ENCODE results near the gene SMIM15.
A peak's percentile ranks its signal among the peaks of the same experiment; 100 is the strongest.

The SMIM15 gene

DNA sequence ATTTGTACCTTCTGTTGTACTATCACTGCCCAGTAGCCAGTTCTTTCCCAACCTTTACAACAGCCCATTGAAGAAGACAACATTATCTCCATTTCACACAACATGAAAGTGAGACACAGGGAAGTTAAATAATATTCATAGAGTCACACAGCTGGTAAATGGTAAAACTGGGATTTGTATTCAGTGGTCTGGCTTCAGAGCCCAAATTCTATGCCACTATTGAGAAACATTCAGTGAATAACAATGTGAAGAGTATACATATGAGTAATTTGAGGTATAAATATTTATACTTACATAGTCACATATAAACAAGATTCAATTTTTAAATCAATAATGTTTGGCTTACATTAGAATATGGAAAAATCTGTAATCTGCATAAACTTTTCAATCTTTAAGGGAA lies 13.8 kb downstream of the SMIM15 start:
- no peak for DNase-seq (ENCODE audit: low spot score in 2 of 2)
- H3K27ac Mint-ChIP-seq (ENCODE audit: low read depth) = no peak overlapping the region
- H3K9me3 Mint-ChIP-seq = peaks cover 4% of the 10 kb centered on the region
- no peaks in the 10 kb centered on the region for H3K27me3 Mint-ChIP-seq
- peaks cover 2% of the 10 kb centered on the region for H3K36me3 Mint-ChIP-seq (ENCODE audit: insufficient read depth)
- no peak for ATAC-seq (replicated peaks; ENCODE audit: extremely low read depth, poor library complexity, severe bottlenecking)
- no peaks in the 10 kb centered on the region for H3K4me1 Mint-ChIP-seq
- H3K4me3 Mint-ChIP-seq = no peak overlapping the region

DNA sequence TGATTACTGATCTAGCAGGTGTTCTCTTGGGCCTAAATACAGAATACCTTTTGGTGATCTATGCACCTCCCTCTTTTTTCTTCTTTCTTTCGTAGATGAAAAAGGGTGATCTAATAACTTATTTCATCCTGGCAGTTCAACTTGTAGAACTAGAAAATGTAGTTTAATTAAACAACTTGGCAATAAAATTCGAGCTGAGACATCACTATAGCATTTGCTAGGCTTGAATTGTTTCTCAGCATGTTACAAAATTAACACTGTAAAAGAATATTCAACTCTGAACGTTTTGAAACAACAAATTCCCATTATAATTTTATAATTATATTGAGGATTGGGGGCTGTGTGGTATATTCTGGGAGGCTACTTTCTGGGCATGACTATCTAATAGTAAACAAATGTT lies 19.5 kb downstream of the SMIM15 start:
- ATAC-seq (replicated peaks; ENCODE audit: extremely low read depth, poor library complexity, severe bottlenecking) (no peak), DNase-seq (ENCODE audit: low spot score in 2 of 2) (no peak)
- Mint-ChIP-seq H3K27me3 (no peaks in the 10 kb centered on the region), H3K9me3 (no peaks in the 10 kb centered on the region), H3K4me3 (no peak overlapping the region), H3K36me3 (ENCODE audit: insufficient read depth) (peaks cover 3% of the 10 kb centered on the region), H3K4me1 (no peaks in the 10 kb centered on the region), H3K27ac (ENCODE audit: low read depth) (no peak overlapping the region)

DNA sequence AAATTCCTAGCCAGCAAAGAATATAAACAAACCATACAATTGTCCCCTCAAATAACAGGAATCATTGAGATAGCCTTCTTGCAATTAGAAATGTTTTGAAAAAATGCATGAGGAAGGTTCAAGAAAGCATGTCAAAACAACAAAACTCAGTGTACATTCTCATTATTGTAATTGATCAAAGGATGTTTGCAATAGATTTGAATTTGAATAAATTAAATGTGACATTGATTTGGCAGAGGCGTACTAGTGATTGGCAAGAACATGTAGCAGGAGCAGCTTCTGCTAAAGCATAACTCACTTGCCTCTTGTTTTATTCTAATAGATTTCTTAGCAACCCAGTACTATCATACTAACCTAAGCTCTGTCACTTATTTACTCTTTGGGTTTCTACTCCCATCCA lies 19.9 kb downstream of the SMIM15 start:
- ATAC-seq (replicated peaks; ENCODE audit: extremely low read depth, poor library complexity, severe bottlenecking) (no peak), DNase-seq (ENCODE audit: low spot score in 2 of 2) (no peak)
- Mint-ChIP-seq H3K36me3 (ENCODE audit: insufficient read depth) (peaks cover 1% of the 10 kb centered on the region), H3K9me3 (no peaks in the 10 kb centered on the region), H3K27me3 (no peaks in the 10 kb centered on the region), H3K4me1 (no peaks in the 10 kb centered on the region), H3K4me3 (no peak overlapping the region), H3K27ac (ENCODE audit: low read depth) (no peak overlapping the region)

DNA sequence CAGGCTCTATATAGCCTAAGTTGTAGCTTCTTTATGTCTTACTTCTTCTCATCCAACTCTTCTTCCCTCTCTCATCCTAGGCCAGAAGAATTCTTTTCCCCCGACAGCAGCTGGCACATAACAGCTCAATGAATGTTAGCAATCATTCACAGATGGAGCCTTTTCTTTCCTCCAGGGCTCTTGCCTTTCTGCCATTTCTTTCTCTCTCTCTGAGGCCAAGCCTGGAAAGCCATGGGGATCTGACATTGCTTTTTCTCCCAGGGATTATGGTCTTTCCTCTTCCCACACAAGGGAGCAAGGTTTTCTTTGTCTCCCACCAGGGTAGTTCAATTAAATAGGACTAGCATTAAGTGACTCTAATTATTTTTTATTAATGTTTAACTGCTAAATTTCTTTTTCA lies 20.5 kb downstream of the SMIM15 start:
- no peak overlapping the region for H3K4me3 Mint-ChIP-seq
- DNase-seq (ENCODE audit: low spot score in 2 of 2) = no peak
- no peaks in the 10 kb centered on the region for H3K27me3 Mint-ChIP-seq
- H3K36me3 Mint-ChIP-seq (ENCODE audit: insufficient read depth) = peaks cover 1% of the 10 kb centered on the region
- H3K27ac Mint-ChIP-seq (ENCODE audit: low read depth) = no peak overlapping the region
- H3K4me1 Mint-ChIP-seq = no peaks in the 10 kb centered on the region
- no peaks in the 10 kb centered on the region for H3K9me3 Mint-ChIP-seq
- ATAC-seq (replicated peaks; ENCODE audit: extremely low read depth, poor library complexity, severe bottlenecking) = no peak

DNA sequence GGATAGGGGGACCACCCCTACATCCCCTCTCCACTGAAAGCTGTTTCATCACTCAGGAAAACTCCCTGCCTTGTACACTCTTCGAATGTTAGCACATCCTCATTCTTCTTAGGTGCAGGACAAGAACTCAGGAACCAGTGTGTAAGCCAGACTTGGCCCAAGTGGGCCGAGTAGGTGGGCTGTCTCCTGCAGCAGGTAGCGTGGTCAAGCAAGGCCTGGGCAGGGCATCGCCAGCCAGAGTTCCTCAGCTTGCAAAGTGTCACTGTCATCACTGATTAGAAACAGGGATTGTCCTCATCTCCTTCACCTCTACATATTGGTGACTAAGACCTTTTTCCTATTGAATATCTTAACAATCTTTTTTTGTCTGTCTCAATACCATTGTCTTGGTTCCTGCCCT lies 22.3 kb downstream of the SMIM15 start:
- H3K9me3 Mint-ChIP-seq = no peaks in the 10 kb centered on the region
- no peak overlapping the region for H3K4me3 Mint-ChIP-seq
- no peak overlapping the region for H3K27ac Mint-ChIP-seq (ENCODE audit: low read depth)
- ATAC-seq (replicated peaks; ENCODE audit: extremely low read depth, poor library complexity, severe bottlenecking) (no peak), DNase-seq (ENCODE audit: low spot score in 2 of 2) (no peak)
- no peaks in the 10 kb centered on the region for H3K4me1 Mint-ChIP-seq
- no peaks in the 10 kb centered on the region for H3K27me3 Mint-ChIP-seq
- peaks cover 1% of the 10 kb centered on the region for H3K36me3 Mint-ChIP-seq (ENCODE audit: insufficient read depth)

DNA sequence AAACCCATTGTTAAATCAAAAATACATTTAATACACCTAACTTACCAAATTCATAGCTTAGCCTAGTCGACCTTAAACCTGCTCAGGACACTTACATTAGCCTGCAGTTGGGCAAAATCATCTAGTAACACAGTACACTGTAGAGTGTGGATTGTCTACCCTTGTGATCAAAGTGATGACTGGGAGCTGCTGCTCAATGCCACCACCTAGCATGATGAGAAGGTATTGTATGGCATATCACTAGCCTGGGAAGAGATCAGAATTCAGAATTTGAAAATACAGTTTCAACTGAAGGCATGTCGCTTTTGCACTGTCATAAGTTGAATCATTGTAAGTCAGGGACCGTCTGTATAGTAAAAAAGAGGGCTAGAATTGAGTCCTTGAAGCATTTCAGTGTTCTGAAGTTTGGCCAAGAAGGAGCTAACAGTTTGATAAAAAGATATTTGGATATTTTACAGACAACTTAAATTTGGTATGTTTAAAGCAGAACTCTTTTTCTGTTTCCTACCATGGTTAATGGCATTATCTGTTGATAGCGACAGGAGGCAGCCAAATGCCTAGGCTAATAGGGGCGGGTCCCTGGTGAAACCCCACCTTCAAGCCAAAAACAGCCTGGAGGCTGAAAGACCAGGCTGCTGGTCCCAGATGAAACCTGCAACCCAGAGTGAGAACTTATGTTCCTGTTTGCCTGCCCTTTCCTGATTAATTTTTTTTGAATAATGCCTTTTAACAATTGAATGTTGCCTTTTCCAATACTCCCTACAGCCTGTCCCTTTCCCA lies 23.0 kb downstream of the SMIM15 start:
- Mint-ChIP-seq H3K4me1 (no peaks in the 10 kb centered on the region), H3K36me3 (ENCODE audit: insufficient read depth) (peaks cover 1% of the 10 kb centered on the region), H3K4me3 (no peak overlapping the region), H3K27ac (ENCODE audit: low read depth) (no peak overlapping the region), H3K27me3 (no peaks in the 10 kb centered on the region), H3K9me3 (no peaks in the 10 kb centered on the region)
- no peak for DNase-seq (ENCODE audit: low spot score in 2 of 2)
- no peak for ATAC-seq (replicated peaks; ENCODE audit: extremely low read depth, poor library complexity, severe bottlenecking)

DNA sequence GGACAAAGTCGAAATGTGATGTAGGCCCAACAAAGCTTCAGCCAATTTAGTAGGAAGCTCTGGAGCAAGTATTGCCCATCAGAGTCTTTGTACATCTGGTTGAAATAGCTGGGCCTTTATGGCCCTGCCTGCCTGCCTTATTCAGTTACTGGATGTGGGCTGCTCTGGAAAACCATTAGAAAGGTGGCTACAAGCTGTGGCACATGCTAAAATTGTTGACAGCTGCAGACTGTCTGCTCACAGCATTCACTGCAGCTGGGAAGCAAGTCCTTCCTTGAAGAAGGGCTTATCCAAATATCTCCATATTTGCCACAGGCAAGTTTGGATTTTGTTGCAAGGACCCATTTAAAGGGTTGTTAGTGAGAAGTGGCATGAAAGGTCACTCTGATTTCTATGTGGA lies 24.4 kb downstream of the SMIM15 start:
- Mint-ChIP-seq H3K4me1 (no peaks in the 10 kb centered on the region), H3K9me3 (no peaks in the 10 kb centered on the region), H3K36me3 (ENCODE audit: insufficient read depth) (peaks cover 1% of the 10 kb centered on the region), H3K27me3 (no peaks in the 10 kb centered on the region), H3K4me3 (no peak overlapping the region), H3K27ac (ENCODE audit: low read depth) (no peak overlapping the region)
- no peak for ATAC-seq (replicated peaks; ENCODE audit: extremely low read depth, poor library complexity, severe bottlenecking)
- no peak for DNase-seq (ENCODE audit: low spot score in 2 of 2)

DNA sequence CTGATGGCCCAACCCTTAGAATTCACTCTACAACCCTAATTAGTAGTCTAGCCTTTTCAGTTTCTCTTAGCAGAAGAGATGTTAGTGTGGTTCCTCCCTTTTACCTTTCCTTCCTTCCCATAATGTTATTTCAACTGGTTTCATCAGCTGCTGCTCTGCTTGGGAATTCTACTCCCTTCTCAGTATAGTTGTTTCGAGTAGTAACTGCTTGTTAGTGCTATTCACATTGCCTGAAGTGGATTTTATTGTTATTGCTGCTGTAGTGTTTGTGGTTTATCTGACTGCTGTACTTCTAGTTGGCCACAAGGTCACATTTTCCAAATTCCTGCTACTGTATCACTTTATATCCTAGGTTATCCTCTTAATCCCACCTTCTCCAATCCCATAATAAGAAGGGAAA lies 29.7 kb downstream of the SMIM15 start:
- Mint-ChIP-seq H3K36me3 (ENCODE audit: insufficient read depth) (no peaks in the 10 kb centered on the region), H3K27me3 (no peaks in the 10 kb centered on the region), H3K9me3 (no peaks in the 10 kb centered on the region), H3K4me3 (no peak overlapping the region), H3K27ac (ENCODE audit: low read depth) (no peak overlapping the region), H3K4me1 (no peaks in the 10 kb centered on the region)
- DNase-seq (ENCODE audit: low spot score in 2 of 2) (no peak), ATAC-seq (replicated peaks; ENCODE audit: extremely low read depth, poor library complexity, severe bottlenecking) (no peak)

DNA sequence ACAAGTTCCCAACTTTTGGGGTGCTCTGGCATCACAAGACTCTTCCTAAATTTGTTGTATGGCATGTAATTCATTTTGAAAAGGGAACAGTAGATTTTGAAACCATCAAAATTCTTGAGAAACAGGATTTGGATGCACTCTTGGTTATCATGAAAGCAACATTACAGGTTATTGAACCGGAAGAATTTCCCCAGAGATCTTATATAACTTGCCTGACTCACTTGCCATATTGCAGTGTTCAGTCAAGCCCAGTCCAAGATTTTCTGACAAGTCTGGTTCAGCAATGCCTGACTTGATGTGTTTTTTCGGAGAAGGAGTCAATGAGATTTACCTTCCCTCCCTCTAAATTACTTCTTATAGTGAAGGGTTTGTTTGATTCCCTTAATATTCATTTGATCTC lies 32.0 kb downstream of the SMIM15 start:
- no peaks in the 10 kb centered on the region for H3K4me1 Mint-ChIP-seq
- DNase-seq (ENCODE audit: low spot score in 2 of 2) = no peak
- H3K36me3 Mint-ChIP-seq (ENCODE audit: insufficient read depth) = no peaks in the 10 kb centered on the region
- no peak for ATAC-seq (replicated peaks; ENCODE audit: extremely low read depth, poor library complexity, severe bottlenecking)
- no peak overlapping the region for H3K4me3 Mint-ChIP-seq
- peaks cover 5% of the 10 kb centered on the region for H3K9me3 Mint-ChIP-seq
- no peak overlapping the region for H3K27ac Mint-ChIP-seq (ENCODE audit: low read depth)
- no peaks in the 10 kb centered on the region for H3K27me3 Mint-ChIP-seq

DNA sequence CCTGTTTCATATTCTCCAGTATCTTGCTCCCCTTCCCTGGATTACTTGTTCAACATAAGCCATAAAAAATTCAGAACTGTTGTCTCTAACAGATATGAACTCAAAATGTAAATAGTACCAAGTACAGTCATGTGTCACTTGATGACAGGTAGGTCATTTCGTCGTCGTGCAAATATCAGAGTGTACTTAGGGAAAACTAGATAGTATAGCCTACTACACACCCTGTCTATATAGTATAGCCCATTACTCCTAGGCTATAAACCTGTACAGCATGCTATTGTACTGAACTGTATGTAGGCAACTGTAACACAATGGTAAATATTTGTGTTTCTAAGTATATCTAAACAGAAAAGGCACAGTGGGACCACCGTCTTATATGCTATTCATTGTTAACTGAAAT lies 39.1 kb downstream of the SMIM15 start:
- Mint-ChIP-seq H3K27ac (ENCODE audit: low read depth) (no peak overlapping the region), H3K36me3 (ENCODE audit: insufficient read depth) (no peaks in the 10 kb centered on the region), H3K4me3 (no peak overlapping the region), H3K27me3 (no peaks in the 10 kb centered on the region), H3K9me3 (peaks cover 5% of the 10 kb centered on the region), H3K4me1 (no peaks in the 10 kb centered on the region)
- ATAC-seq (replicated peaks; ENCODE audit: extremely low read depth, poor library complexity, severe bottlenecking) (no peak), DNase-seq (ENCODE audit: low spot score in 2 of 2) (no peak)

DNA sequence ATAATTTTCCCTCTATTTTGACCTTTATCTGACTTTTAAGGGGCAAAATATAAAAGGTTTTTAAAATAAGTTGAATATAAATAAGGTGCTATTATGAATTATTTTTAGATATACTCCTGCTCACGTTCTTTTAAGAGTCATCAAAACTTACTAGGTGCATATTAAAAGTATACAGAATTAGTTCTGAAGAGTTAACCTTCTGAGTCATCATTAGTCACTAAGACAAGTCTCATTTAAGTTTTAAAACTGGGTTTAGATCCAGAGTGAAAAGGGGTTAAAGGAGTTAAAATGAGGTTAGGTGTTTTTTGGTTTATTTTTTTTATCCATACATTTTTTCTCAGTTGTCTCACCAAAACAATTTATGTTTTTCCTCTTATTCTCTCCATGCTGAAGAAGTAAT lies 41.7 kb downstream of the SMIM15 start:
- Mint-ChIP-seq H3K27ac (ENCODE audit: low read depth) (no peak overlapping the region), H3K4me3 (no peak overlapping the region), H3K36me3 (ENCODE audit: insufficient read depth) (no peaks in the 10 kb centered on the region), H3K27me3 (no peaks in the 10 kb centered on the region), H3K4me1 (no peaks in the 10 kb centered on the region), H3K9me3 (no peaks in the 10 kb centered on the region)
- ATAC-seq (replicated peaks; ENCODE audit: extremely low read depth, poor library complexity, severe bottlenecking) = no peak
- no peak for DNase-seq (ENCODE audit: low spot score in 2 of 2)

DNA sequence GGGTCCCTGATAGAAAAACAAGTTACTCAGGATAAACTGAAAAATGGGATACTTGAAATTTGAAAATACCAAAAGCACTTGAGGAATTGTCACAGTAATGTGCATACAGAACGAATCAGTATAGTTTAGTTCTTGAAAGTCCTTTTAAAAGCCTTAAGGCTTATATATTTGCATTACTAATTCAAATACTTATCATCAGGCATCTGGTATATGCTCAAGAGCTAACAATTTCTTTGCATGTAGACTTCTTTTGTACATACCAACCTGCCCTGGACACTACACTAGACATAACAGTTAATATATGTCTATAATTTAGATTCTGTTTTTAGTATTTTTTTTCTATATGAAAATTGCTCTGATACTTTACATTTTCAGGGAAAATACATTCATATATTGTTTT lies 43.2 kb downstream of the SMIM15 start:
- H3K27me3 Mint-ChIP-seq = no peaks in the 10 kb centered on the region
- H3K9me3 Mint-ChIP-seq = no peaks in the 10 kb centered on the region
- H3K36me3 Mint-ChIP-seq (ENCODE audit: insufficient read depth) = no peaks in the 10 kb centered on the region
- no peak for ATAC-seq (replicated peaks; ENCODE audit: extremely low read depth, poor library complexity, severe bottlenecking)
- no peaks in the 10 kb centered on the region for H3K4me1 Mint-ChIP-seq
- H3K4me3 Mint-ChIP-seq = no peak overlapping the region
- no peak for DNase-seq (ENCODE audit: low spot score in 2 of 2)
- H3K27ac Mint-ChIP-seq (ENCODE audit: low read depth) = no peak overlapping the region

DNA sequence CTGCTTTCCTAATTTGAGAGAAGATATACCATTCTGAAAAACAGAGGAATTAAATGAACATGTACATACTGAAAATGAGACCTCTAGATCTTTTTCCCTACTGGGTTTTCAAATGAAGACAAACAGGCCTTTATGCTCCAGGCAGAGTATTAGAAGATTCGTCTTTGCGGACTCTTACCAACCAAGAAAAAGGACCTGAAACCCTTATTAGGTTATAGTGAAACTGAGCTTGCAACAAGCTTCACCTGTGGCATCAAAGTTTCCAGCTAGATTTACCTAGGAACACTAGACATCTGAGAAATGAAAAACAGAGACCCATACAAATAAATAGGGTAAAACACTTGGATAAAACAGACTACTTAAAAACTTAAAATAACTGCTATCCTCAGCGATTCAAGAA lies 46.3 kb downstream of the SMIM15 start:
- Mint-ChIP-seq H3K36me3 (ENCODE audit: insufficient read depth) (no peaks in the 10 kb centered on the region), H3K27me3 (no peaks in the 10 kb centered on the region), H3K4me3 (no peak overlapping the region), H3K9me3 (no peaks in the 10 kb centered on the region), H3K4me1 (no peaks in the 10 kb centered on the region), H3K27ac (ENCODE audit: low read depth) (peak overlapping the region; percentile 32)
- DNase-seq (ENCODE audit: low spot score in 2 of 2) (no peak), ATAC-seq (replicated peaks; ENCODE audit: extremely low read depth, poor library complexity, severe bottlenecking) (no peak)
